GM21390 (cell line): ENCODE measurements around the gene NUP93.
"Not testable (repeated sequence)": the region's sequence is repeated elsewhere in the genome, so short reads cannot be mapped to it uniquely, and the experiment has no call there.

Source experiments
- ATAC-seq: cut with Tn5 transposase; IDR thresholded peaks from one replicate; pipeline ENCODE4 v1.9.1; 2021; ENCODE audit not compliant: unreplicated experiment

NUP93 gene

GRCh38 chr16:56811602-56812001 lies 81.7 kb downstream of the NUP93 start:
- ATAC-seq, result not testable (repeated sequence)

GRCh38 chr16:56812884-56813283 lies 83.0 kb downstream of the NUP93 start:
- ATAC-seq, result no peak

- no peak for ATAC-seq
Measured at GRCh38 chr16:56814537-56815432, 84.9 kb downstream of the NUP93 start.

GRCh38 chr16:56815721-56816120 lies 85.8 kb downstream of the NUP93 start:
- no peak for ATAC-seq

GRCh38 chr16:56817056-56817455 lies 87.1 kb downstream of the NUP93 start:
- ATAC-seq, result no peak

- ATAC-seq, result no peak
Measured at GRCh38 chr16:56817938-56818337, 88.0 kb downstream of the NUP93 start.

- ATAC-seq, result no peak
Measured at GRCh38 chr16:56823081-56823733, 93.3 kb downstream of the NUP93 start.

GRCh38 chr16:56824331-56824730 lies 94.4 kb downstream of the NUP93 start:
- ATAC-seq, result no peak

GRCh38 chr16:56824804-56825203 lies 94.9 kb downstream of the NUP93 start:
- ATAC-seq, result no peak

GRCh38 chr16:56825826-56826225 lies 95.9 kb downstream of the NUP93 start:
- ATAC-seq, result no peak

GRCh38 chr16:56828647-56829046 lies 98.7 kb downstream of the NUP93 start:
- ATAC-seq, result no peak

GRCh38 chr16:56830669-56831068 lies 100.7 kb downstream of the NUP93 start:
- no peak for ATAC-seq

GRCh38 chr16:56832768-56833167 lies 102.8 kb downstream of the NUP93 start:
- no peak for ATAC-seq

- ATAC-seq, result no peak
Measured at GRCh38 chr16:56833243-56833970, 103.5 kb downstream of the NUP93 start.

- no peak for ATAC-seq
Measured at GRCh38 chr16:56835320-56835719, 105.4 kb downstream of the NUP93 start.

GRCh38 chr16:56836410-56837230 lies 106.7 kb downstream of the NUP93 start:
- no peak for ATAC-seq

- no peak for ATAC-seq
Measured at GRCh38 chr16:56838622-56839337, 108.9 kb downstream of the NUP93 start.

- no peak for ATAC-seq
Measured at GRCh38 chr16:56841233-56841632, 111.3 kb downstream of the NUP93 start.

- no peak for ATAC-seq
Measured at GRCh38 chr16:56841659-56842058, 111.7 kb downstream of the NUP93 start.

- no peak for ATAC-seq
Measured at GRCh38 chr16:56842133-56842532, 112.2 kb downstream of the NUP93 start.
